ENCODE results near the gene RNF227.

- TF ChIP-seq CTCF (IDR thresholded peaks at IDR 0.05; ENCODE audit: low read depth, low read length) = no peak
- TF ChIP-seq POLR2A (IDR thresholded peaks at IDR 0.05; ENCODE audit: extremely low read depth, insufficient read length) = no peak
These were observed 16.9 kb upstream of the RNF227 start for GRCh38 chr17:7932949-7933348.

Data from NB4 (cell line).